ENCODE results near the gene CNN3. TPM values are rescaled to one million over a fixed set of nuclear protein-coding genes. Genes with fewer than 3 reads are reported as not detected.
A peak's percentile ranks its signal among the peaks of the same experiment; 100 is the strongest.

The CNN3 gene
- total RNA-seq, 1 donor from 2014 or later, result 596 TPM

GRCh38 chr1:94866164-94866807 lies 60.6 kb downstream of the CNN3 start:
- TF ChIP-seq, protein P1, sequence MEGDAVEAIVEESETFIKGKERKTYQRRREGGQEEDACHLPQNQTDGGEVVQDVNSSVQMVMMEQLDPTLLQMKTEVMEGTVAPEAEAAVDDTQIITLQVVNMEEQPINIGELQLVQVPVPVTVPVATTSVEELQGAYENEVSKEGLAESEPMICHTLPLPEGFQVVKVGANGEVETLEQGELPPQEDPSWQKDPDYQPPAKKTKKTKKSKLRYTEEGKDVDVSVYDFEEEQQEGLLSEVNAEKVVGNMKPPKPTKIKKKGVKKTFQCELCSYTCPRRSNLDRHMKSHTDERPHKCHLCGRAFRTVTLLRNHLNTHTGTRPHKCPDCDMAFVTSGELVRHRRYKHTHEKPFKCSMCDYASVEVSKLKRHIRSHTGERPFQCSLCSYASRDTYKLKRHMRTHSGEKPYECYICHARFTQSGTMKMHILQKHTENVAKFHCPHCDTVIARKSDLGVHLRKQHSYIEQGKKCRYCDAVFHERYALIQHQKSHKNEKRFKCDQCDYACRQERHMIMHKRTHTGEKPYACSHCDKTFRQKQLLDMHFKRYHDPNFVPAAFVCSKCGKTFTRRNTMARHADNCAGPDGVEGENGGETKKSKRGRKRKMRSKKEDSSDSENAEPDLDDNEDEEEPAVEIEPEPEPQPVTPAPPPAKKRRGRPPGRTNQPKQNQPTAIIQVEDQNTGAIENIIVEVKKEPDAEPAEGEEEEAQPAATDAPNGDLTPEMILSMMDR (IDR thresholded peaks at IDR 0.05; ENCODE audit: unreplicated experiment), result no peak
- Mint-ChIP-seq H3K4me3 (ENCODE audit: unreplicated experiment) (no peak overlapping the region), H3K27me3 (ENCODE audit: unreplicated experiment) (peaks cover 1% of the 10 kb centered on the region), H3K27ac (ENCODE audit: unreplicated experiment) (no peak overlapping the region), H3K4me1 (ENCODE audit: unreplicated experiment) (peaks cover 23% of the 10 kb centered on the region), H3K36me3 (ENCODE audit: low read depth, unreplicated experiment) (no peaks in the 10 kb centered on the region), H3K9me3 (ENCODE audit: unreplicated experiment) (no peaks in the 10 kb centered on the region)
- no peak for DNase-seq (ENCODE audit: low spot score)

DNA sequence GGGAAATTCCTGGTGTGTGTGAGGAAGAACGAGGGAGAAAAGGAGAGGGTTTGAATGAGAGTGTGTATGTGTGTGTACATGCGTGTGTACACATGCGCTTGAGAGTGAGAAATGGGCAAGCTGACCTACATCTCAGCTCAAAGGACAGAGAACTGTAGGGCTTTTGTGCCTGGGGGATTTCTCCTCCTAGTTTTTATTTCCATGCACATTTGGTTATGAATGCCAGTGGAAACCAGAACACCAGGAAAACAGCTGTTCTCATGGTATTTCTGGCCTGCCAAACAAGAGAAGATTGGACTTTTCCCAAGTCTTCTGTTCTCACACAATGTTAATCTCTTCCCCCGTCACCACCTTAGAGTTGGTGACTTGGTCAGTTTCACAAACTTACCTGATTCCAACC lies 61.5 kb downstream of the CNN3 start:
- DNase-seq (ENCODE audit: low spot score), result no peak
- H3K9me3 Mint-ChIP-seq (ENCODE audit: unreplicated experiment), result no peaks in the 10 kb centered on the region
- peaks cover 24% of the 10 kb centered on the region for H3K4me1 Mint-ChIP-seq (ENCODE audit: unreplicated experiment)
- peaks cover 1% of the 10 kb centered on the region for H3K27me3 Mint-ChIP-seq (ENCODE audit: unreplicated experiment)
- H3K4me3 Mint-ChIP-seq (ENCODE audit: unreplicated experiment), result no peak overlapping the region
- H3K36me3 Mint-ChIP-seq (ENCODE audit: low read depth, unreplicated experiment), result no peaks in the 10 kb centered on the region
- TF ChIP-seq, protein P1 (IDR thresholded peaks at IDR 0.05; ENCODE audit: unreplicated experiment), result no peak
- no peak overlapping the region for H3K27ac Mint-ChIP-seq (ENCODE audit: unreplicated experiment)

DNA sequence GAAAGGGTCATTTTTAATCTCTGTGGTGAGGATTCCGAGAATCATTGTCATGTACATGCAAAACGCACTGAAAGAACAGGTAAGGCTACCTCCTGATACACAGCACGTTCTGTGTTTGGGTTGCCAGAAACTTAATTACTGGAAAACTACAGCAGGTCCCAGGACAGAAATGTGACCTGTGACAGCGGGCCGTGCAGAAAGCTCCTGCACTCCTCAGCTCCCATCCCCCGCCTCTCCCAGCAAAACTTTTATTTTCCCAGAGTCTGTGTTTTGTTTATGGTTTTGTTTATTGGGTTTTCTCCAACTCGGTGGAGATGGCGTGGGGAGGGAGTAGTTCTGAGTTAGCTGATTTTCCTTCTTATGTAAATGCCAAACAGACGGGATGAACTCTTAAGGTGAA lies 62.1 kb downstream of the CNN3 start:
- TF ChIP-seq, protein P1 (IDR thresholded peaks at IDR 0.05; ENCODE audit: unreplicated experiment), result no peak
- DNase-seq (ENCODE audit: low spot score), result no peak
- Mint-ChIP-seq H3K27ac (ENCODE audit: unreplicated experiment) (no peak overlapping the region), H3K36me3 (ENCODE audit: low read depth, unreplicated experiment) (no peaks in the 10 kb centered on the region), H3K9me3 (ENCODE audit: unreplicated experiment) (no peaks in the 10 kb centered on the region), H3K4me3 (ENCODE audit: unreplicated experiment) (no peak overlapping the region), H3K4me1 (ENCODE audit: unreplicated experiment) (peaks cover 29% of the 10 kb centered on the region), H3K27me3 (ENCODE audit: unreplicated experiment) (peaks cover 1% of the 10 kb centered on the region)

DNA sequence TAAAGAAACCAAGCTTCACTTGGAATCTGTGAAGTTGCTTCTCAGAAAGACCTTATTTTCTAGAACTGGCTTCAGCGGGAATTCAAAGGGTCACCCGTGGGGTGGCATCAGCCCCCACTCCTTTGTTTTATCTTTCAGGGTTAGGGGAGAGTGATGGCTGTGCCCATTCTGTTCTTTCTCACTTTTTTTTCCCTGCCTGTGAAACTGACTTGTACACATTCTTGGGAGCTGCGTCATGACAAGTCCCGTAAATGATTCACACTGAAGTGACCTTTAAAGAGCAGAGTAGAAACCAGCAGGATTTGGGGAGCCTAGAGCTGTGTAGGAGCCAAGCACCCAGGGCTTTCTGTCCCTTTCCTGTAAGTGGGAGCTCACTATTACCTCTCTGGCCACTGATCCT lies 63.0 kb downstream of the CNN3 start:
- no peaks in the 10 kb centered on the region for H3K36me3 Mint-ChIP-seq (ENCODE audit: low read depth, unreplicated experiment)
- no peaks in the 10 kb centered on the region for H3K9me3 Mint-ChIP-seq (ENCODE audit: unreplicated experiment)
- no peak overlapping the region for H3K27ac Mint-ChIP-seq (ENCODE audit: unreplicated experiment)
- peaks cover 28% of the 10 kb centered on the region for H3K4me1 Mint-ChIP-seq (ENCODE audit: unreplicated experiment)
- H3K27me3 Mint-ChIP-seq (ENCODE audit: unreplicated experiment), result no peaks in the 10 kb centered on the region
- no peak for DNase-seq (ENCODE audit: low spot score)
- H3K4me3 Mint-ChIP-seq (ENCODE audit: unreplicated experiment), result no peak overlapping the region
- TF ChIP-seq, protein P1 (IDR thresholded peaks at IDR 0.05; ENCODE audit: unreplicated experiment), result no peak

- Mint-ChIP-seq H3K9me3 (ENCODE audit: unreplicated experiment) (no peaks in the 10 kb centered on the region), H3K4me1 (ENCODE audit: unreplicated experiment) (peaks cover 28% of the 10 kb centered on the region), H3K27ac (ENCODE audit: unreplicated experiment) (peak overlapping the region; percentile 4), H3K27me3 (ENCODE audit: unreplicated experiment) (no peaks in the 10 kb centered on the region), H3K36me3 (ENCODE audit: low read depth, unreplicated experiment) (no peaks in the 10 kb centered on the region), H3K4me3 (ENCODE audit: unreplicated experiment) (no peak overlapping the region)
- DNase-seq (ENCODE audit: low spot score), result no peak
- TF ChIP-seq, protein P1 (IDR thresholded peaks at IDR 0.05; ENCODE audit: unreplicated experiment), result no peak
Observed at GRCh38 chr1:94863297-94863911, 63.5 kb downstream of the CNN3 start.

All from endothelial cell (in vitro differentiated cells).